GM18498 (cell line): ENCODE results near the gene GMDS.

ENCODE experiments used
- ATAC-seq: cut with Tn5 transposase; IDR thresholded peaks from one replicate; pipeline ENCODE4 v1.9.1; 2021; ENCODE audit warnings: mild to moderate bottlenecking, moderate library complexity; ENCODE audit not compliant: unreplicated experiment

GMDS gene

GRCh38 chr6:2007165-2007564, 238.2 kb downstream of the GMDS start:
- ATAC-seq: no peak

GRCh38 chr6:2004888-2005287, 240.5 kb downstream of the GMDS start:
- no peak for ATAC-seq

GRCh38 chr6:2000962-2001361, 244.4 kb downstream of the GMDS start:
- ATAC-seq: no peak

GRCh38 chr6:1997702-1998101, 247.7 kb downstream of the GMDS start:
- no peak for ATAC-seq

GRCh38 chr6:1995636-1996035, 249.8 kb downstream of the GMDS start:
- ATAC-seq: no peak

GRCh38 chr6:1993042-1993441, 252.4 kb downstream of the GMDS start:
- no peak for ATAC-seq

GRCh38 chr6:1991332-1991878, 254.0 kb downstream of the GMDS start:
- no peak for ATAC-seq

- no peak for ATAC-seq
These were observed 256.6 kb downstream of the GMDS start for GRCh38 chr6:1988843-1989242.

- no peak for ATAC-seq
These were observed 257.8 kb downstream of the GMDS start for GRCh38 chr6:1987640-1988039.

- no peak for ATAC-seq
These were observed 258.8 kb downstream of the GMDS start for GRCh38 chr6:1986454-1987243.

GRCh38 chr6:1984346-1984994, 260.9 kb downstream of the GMDS start:
- no peak for ATAC-seq

GRCh38 chr6:1983850-1984249, 261.6 kb downstream of the GMDS start:
- ATAC-seq: no peak

- ATAC-seq: no peak
These were observed 272.4 kb downstream of the GMDS start for GRCh38 chr6:1972962-1973361.

- ATAC-seq: no peak
These were observed 273.8 kb downstream of the GMDS start for GRCh38 chr6:1971612-1972011.

GRCh38 chr6:1970151-1970561, 275.2 kb downstream of the GMDS start:
- no peak for ATAC-seq

GRCh38 chr6:1966713-1967112, 278.7 kb downstream of the GMDS start:
- no peak for ATAC-seq

GRCh38 chr6:1965596-1966224, 279.7 kb downstream of the GMDS start:
- no peak for ATAC-seq

- no peak for ATAC-seq
These were observed 281.8 kb downstream of the GMDS start for GRCh38 chr6:1963596-1963995.

- no peak for ATAC-seq
These were observed 283.2 kb downstream of the GMDS start for GRCh38 chr6:1962201-1962600.

GRCh38 chr6:1960486-1961142, 284.8 kb downstream of the GMDS start:
- no peak for ATAC-seq

- no peak for ATAC-seq
These were observed 287.1 kb downstream of the GMDS start for GRCh38 chr6:1958257-1958656.
